Neuronal stem cell (in vitro differentiated cells): Measurements from ENCODE around the gene ZNF784.
A peak's percentile ranks its signal among the peaks of the same experiment; 100 is the strongest.
"Not testable (repeated sequence)": the region's sequence is repeated elsewhere in the genome, so short reads cannot be mapped to it uniquely, and the experiment has no call there.

Experiments
- DNase-seq: peaks from one replicate; pipeline ENCODE4 v3.0.0-alpha.2; 2013; ENCODE audit warnings: low spot score
- H2AFZ ChIP-seq: one replicate; pipeline ENCODE4 v1.6.1; 2013; ENCODE audit warnings: mild to moderate bottlenecking, low read length, inconsistent platforms
- H2AK5ac ChIP-seq: 2 replicates; pipeline ENCODE4 v1.6.1; 2013; ENCODE audit warnings: low read depth, mild to moderate bottlenecking, inconsistent platforms, low read length, moderate library complexity, mixed read lengths
- H2BK120ac ChIP-seq: 2 replicates; pipeline ENCODE4 v1.6.1; 2013; ENCODE audit warnings: low read depth, mild to moderate bottlenecking, inconsistent platforms, low read length, moderate library complexity, mixed read lengths
- H2BK12ac ChIP-seq: one replicate; pipeline ENCODE4 v1.6.1; 2013; ENCODE audit warnings: low read length, inconsistent platforms
- H2BK15ac ChIP-seq: 2 replicates; pipeline ENCODE4 v1.6.1; 2013; ENCODE audit warnings: mild to moderate bottlenecking, low read length, inconsistent platforms, mixed read lengths
- H2BK5ac ChIP-seq: one replicate; pipeline ENCODE4 v1.6.1; 2013; ENCODE audit warnings: inconsistent platforms, mild to moderate bottlenecking, low read length, moderate library complexity
- H3K14ac ChIP-seq: one replicate; pipeline ENCODE4 v1.6.1; 2013; ENCODE audit warnings: low read length, inconsistent platforms
- H3K18ac ChIP-seq: 2 replicates; pipeline ENCODE4 v1.6.1; 2013; ENCODE audit warnings: low read length, inconsistent platforms
- H3K23ac ChIP-seq: 2 replicates; pipeline ENCODE4 v1.6.1; 2013; ENCODE audit warnings: low read depth, mild to moderate bottlenecking, mixed read lengths, low read length, inconsistent platforms; ENCODE audit not compliant: poor library complexity
- H3K27ac ChIP-seq: replicated peaks from 3 replicates; pipeline ENCODE4 v1.5.1; 2013; ENCODE audit warnings: low read length, inconsistent platforms
- H3K27me3 ChIP-seq, 3 experiments: 2 replicates each; pipeline ENCODE4 v1.6.1; 2013; ENCODE audit warnings: low read length in 3 of 3, mild to moderate bottlenecking in 2 of 3, inconsistent platforms in 1 of 3, low read depth in 1 of 3, mixed read lengths in 1 of 3, moderate library complexity in 1 of 3; ENCODE audit not compliant: control insufficient read depth in 3 of 3, insufficient read depth in 3 of 3
- H3K36me3 ChIP-seq, 2 donors: replicated peaks in 1 of 2; 2 replicates each; pipeline ENCODE4 v1.6.1; 2013; ENCODE audit warnings: low read length in 2 of 2; ENCODE audit not compliant: control insufficient read depth in 2 of 2, insufficient read depth in 2 of 2
- H3K4ac ChIP-seq: 2 replicates; pipeline ENCODE4 v1.6.1; 2013; ENCODE audit warnings: inconsistent platforms, mild to moderate bottlenecking, low read length, moderate library complexity
- H3K4me1 ChIP-seq, 2 donors: 1 replicate in 1 of 2; 2 replicates in 1 of 2; pipeline ENCODE4 v1.6.1; 2013; ENCODE audit warnings: low read length in 2 of 2, low read depth in 1 of 2; ENCODE audit not compliant: control insufficient read depth in 2 of 2, insufficient read depth in 1 of 2
- H3K4me2 ChIP-seq: one replicate; pipeline ENCODE4 v1.6.1; 2013; ENCODE audit warnings: mild to moderate bottlenecking, low read length, inconsistent platforms; ENCODE audit not compliant: insufficient read depth, poor library complexity, severe bottlenecking
- H3K4me3 ChIP-seq, 2 donors: 2 replicates each; pipeline ENCODE4 v1.5.1; 2013; ENCODE audit warnings: low read length in 2 of 2, mild to moderate bottlenecking in 2 of 2, inconsistent platforms in 1 of 2, moderate library complexity in 1 of 2
- H3K79me1 ChIP-seq: one replicate; pipeline ENCODE4 v1.6.1; 2013; ENCODE audit warnings: low read depth, mild to moderate bottlenecking, inconsistent platforms, low read length, moderate library complexity
- H3K9ac ChIP-seq: one replicate; pipeline ENCODE4 v1.6.1; 2013; ENCODE audit warnings: mild to moderate bottlenecking, low read depth, low read length, inconsistent platforms; ENCODE audit not compliant: poor library complexity
- H3K9me3 ChIP-seq, 2 donors: replicated peaks in 1 of 2; 2 replicates each; pipeline versions ENCODE3 to v1.6.1; 2013; ENCODE audit warnings: low read length in 2 of 2, mild to moderate bottlenecking in 2 of 2, inconsistent platforms in 1 of 2, low read depth in 1 of 2, mixed read lengths in 1 of 2, moderate library complexity in 1 of 2; ENCODE audit not compliant: control insufficient read depth in 2 of 2, insufficient read depth in 1 of 2
- H4K8ac ChIP-seq: one replicate; pipeline ENCODE4 v1.6.1; 2013; ENCODE audit warnings: low read depth, mild to moderate bottlenecking, inconsistent platforms, low read length, moderate library complexity
- H4K91ac ChIP-seq: one replicate; pipeline ENCODE4 v1.6.1; 2013; ENCODE audit warnings: low read length, low read depth, mild to moderate bottlenecking, inconsistent platforms; ENCODE audit not compliant: poor library complexity
- WGBS, 2 donors: extraction: QIAGEN DNeasy Blood & Tissue Kit; methylation state at CpG; one replicate each; pipeline ENCODE4 v1.1.7; 2013; ENCODE audit warnings: missing lambda C conversion rate in 2 of 2, mixed read lengths in 1 of 2; ENCODE audit not compliant: insufficient read length in 2 of 2, insufficient replicate concordance in 1 of 2; ENCODE audit errors: extremely low coverage in 2 of 2; 5-methylcytosine and 5-hydroxymethylcytosine counted together

The ZNF784 gene

DNA sequence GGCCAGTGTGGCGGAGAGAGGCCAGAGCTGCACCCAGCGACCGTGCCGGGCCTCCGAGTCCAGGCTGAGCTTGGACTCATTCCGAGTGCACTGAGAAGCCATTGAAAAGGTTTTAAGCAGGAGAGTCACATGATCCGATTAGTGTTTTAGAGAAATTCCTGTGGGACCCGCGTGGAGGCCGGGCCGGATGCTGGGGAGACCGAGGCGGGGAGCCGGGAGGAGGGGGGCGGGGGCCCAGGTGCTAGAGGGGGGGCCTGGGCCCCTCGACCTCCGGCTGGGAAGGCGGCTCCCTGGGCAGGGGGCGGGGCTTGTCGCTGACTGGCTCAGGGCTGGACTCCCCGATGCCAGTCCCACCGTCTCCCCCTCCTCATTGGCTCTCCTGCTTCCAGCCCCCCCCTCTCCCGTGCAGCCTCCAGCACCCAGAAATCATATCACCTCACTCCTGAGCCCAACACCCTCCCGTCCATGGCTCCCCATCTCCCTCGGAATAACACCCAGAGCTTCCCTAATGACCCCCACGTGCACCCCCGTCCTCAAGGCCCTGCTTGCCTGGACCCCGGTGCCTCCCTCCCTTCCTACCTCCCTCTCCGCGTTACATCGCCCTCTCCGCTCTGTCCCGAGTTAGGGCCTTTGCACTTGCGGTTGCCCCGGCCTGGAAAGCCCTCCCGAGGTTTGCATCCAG is 38.6 kb downstream of the ZNF784 start:
- H4K91ac ChIP-seq, result peak overlapping the region; percentile 69
- no peak overlapping the region for H4K8ac ChIP-seq
- H3K27ac ChIP-seq, result peak overlapping the region; percentile 98
- H3K36me3 ChIP-seq, result no peaks in the 10 kb centered on the region
- peak overlapping the region; percentile 95 for H2BK5ac ChIP-seq
- H3K4me1 ChIP-seq, result peaks cover 15 to 17% of the 10 kb centered on the region in 2 donors
- peak overlapping the region; percentile 89 for H3K23ac ChIP-seq
- peak overlapping the region; percentile 69 for H3K4ac ChIP-seq
- peak; percentile 84 for DNase-seq
- H3K18ac ChIP-seq, result peak overlapping the region; percentile 99
- H2AK5ac ChIP-seq, result peak overlapping the region; percentile 79
- H3K27me3 ChIP-seq, result no peaks in the 10 kb centered on the region
- no peaks in the 10 kb centered on the region for H3K9me3 ChIP-seq
- H3K14ac ChIP-seq, result peak overlapping the region; percentile 83
- H3K79me1 ChIP-seq, result no peaks in the 10 kb centered on the region
- peak overlapping the region; percentile 9 to 27 for H3K4me3 ChIP-seq
- H2AFZ ChIP-seq, result peak overlapping the region; percentile 86
- peak overlapping the region; percentile 94 for H2BK120ac ChIP-seq
- H3K9ac ChIP-seq, result peak overlapping the region; percentile 81
- H3K4me2 ChIP-seq, result peak overlapping the region; percentile 77
- H2BK15ac ChIP-seq, result peak overlapping the region; percentile 94
- no CpG with 5 or more reads among the region's 36 CpGs for WGBS, 2 donors
- peak overlapping the region; percentile 88 for H2BK12ac ChIP-seq

DNA sequence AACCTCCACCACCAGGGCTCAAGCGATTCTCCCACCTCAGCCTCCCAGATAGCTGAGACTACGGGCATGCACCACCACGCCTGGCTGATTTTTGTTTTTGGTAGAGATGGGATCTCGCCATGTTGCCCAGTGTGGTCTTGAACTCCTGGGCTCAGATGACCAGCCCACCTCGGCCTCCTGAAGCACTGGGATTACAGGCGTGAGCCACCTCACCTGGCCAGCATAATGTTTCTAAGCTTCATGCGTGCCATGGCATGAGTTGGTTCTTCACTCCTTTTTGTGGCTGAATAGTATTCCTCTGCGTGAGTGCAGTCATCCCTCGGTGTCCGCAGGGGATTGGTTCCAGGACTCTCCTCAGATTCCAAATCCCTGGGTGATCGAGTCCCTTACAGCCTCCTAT is 39.5 kb downstream of the ZNF784 start:
- H3K4ac ChIP-seq, result no peak overlapping the region
- DNase-seq, result no peak
- no peak overlapping the region for H2BK120ac ChIP-seq
- H2BK12ac ChIP-seq, result no peak overlapping the region
- H3K4me3 ChIP-seq, result no peak overlapping the region
- H2AFZ ChIP-seq, result peak overlapping the region; percentile 86
- H3K36me3 ChIP-seq, result no peaks in the 10 kb centered on the region
- peaks cover 10 to 17% of the 10 kb centered on the region in 2 donors for H3K4me1 ChIP-seq
- H3K4me2 ChIP-seq, result no peak overlapping the region
- no peak overlapping the region for H3K14ac ChIP-seq
- H3K79me1 ChIP-seq, result peaks cover 2% of the 10 kb centered on the region
- H2AK5ac ChIP-seq, result no peak overlapping the region
- no peak overlapping the region for H3K23ac ChIP-seq
- H2BK5ac ChIP-seq, result peak overlapping the region; percentile 95
- WGBS, 2 donors, result no CpG with 5 or more reads among the region's 11 CpGs
- H4K8ac ChIP-seq, result no peak overlapping the region
- H3K27ac ChIP-seq, result peak overlapping the region; percentile 44
- H2BK15ac ChIP-seq, result peak overlapping the region; percentile 52
- H3K9ac ChIP-seq, result no peak overlapping the region
- peak overlapping the region; percentile 48 for H3K18ac ChIP-seq
- H3K9me3 ChIP-seq, result no peaks in the 10 kb centered on the region
- H3K27me3 ChIP-seq, result no peaks in the 10 kb centered on the region
- H4K91ac ChIP-seq, result peak overlapping the region; percentile 68

DNA sequence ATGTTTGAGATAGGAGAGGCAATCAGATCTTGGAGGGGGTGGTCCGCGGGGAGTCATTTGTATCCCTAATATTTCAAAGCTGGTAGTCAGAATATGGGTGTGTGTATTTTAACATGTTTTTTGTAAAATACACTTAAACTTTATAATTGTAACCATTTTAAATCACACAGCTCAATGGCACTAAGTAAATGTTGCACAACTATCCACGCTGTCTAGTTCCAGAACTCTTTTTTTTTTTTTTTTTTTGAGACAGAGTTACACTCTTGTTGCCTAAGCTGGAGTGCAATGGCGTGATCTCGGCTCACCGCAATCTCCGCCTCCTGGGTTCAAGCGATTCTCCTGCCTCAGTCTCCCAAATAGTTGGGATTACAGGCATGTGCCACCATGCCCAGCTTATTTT is 40.5 kb downstream of the ZNF784 start:
- not testable (repeated sequence) for H4K8ac ChIP-seq, H3K9me3 ChIP-seq, H3K4me3 ChIP-seq, H3K23ac ChIP-seq, H3K27ac ChIP-seq, H3K18ac ChIP-seq, H2BK120ac ChIP-seq, H3K9ac ChIP-seq, H3K4ac ChIP-seq, H2BK15ac ChIP-seq, H2AK5ac ChIP-seq, H3K36me3 ChIP-seq, H3K14ac ChIP-seq, H3K27me3 ChIP-seq, H2BK12ac ChIP-seq, H4K91ac ChIP-seq, H3K4me2 ChIP-seq, DNase-seq, H2AFZ ChIP-seq
- Histone ChIP-seq H2BK5ac (peak overlapping the region; percentile 95), H3K79me1 (peaks cover 11% of the 10 kb centered on the region), H3K4me1 (peaks cover 12 to 17% of the 10 kb centered on the region in 2 donors)
- WGBS, 2 donors, result no CpG with 5 or more reads among the region's 8 CpGs

DNA sequence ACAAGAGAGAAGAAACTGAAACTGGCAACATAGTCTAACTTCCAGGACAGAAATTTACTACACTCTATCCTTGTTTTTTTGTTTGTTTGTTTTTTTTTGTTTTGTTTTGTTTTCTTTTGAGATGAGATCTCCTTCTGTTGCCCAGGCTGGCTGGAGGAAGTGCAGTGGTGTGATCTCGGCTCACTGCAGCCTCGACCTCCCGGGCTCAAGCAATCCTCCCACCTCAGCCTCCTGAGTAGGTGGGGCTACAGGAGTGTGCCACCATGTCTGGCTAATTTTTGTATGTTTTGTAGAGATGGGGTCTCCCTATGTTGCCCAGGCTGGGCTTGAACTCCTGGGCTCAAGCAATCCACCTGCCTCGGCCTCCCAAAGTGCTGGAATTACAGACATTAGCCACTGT is 42.1 kb downstream of the ZNF784 start:
- H3K4me3 ChIP-seq, H2AFZ ChIP-seq, H3K18ac ChIP-seq, H3K4me2 ChIP-seq, H2BK12ac ChIP-seq, DNase-seq, H3K36me3 ChIP-seq, H3K27me3 ChIP-seq, H3K14ac ChIP-seq, H2BK120ac ChIP-seq, H2BK5ac ChIP-seq, H2AK5ac ChIP-seq, H3K9ac ChIP-seq, H4K91ac ChIP-seq, H4K8ac ChIP-seq, H2BK15ac ChIP-seq, H3K27ac ChIP-seq, H3K4ac ChIP-seq, H3K23ac ChIP-seq, H3K9me3 ChIP-seq: not testable (repeated sequence)
- H3K79me1 ChIP-seq, result peaks cover 14% of the 10 kb centered on the region
- H3K4me1 ChIP-seq, result peaks cover 12 to 17% of the 10 kb centered on the region in 2 donors
- WGBS, 2 donors, result no CpG with 5 or more reads among the region's 4 CpGs
